HG03442 (cell line): ENCODE results near the gene TIAL1.
"Not testable (repeated sequence)": the region's sequence is repeated elsewhere in the genome, so short reads cannot be mapped to it uniquely, and the experiment has no call there.

Experiments used
- ATAC-seq: cut with Tn5 transposase; IDR thresholded peaks from one replicate; pipeline ENCODE4 v1.9.1; 2021; ENCODE audit warnings: mild to moderate bottlenecking, moderate library complexity; ENCODE audit not compliant: unreplicated experiment

Gene TIAL1

GRCh38 chr10:119533473-119533872, 63.3 kb downstream of the TIAL1 start:
- ATAC-seq, result no peak

GRCh38 chr10:119532791-119533190, 64.0 kb downstream of the TIAL1 start:
- not testable (repeated sequence) for ATAC-seq

- not testable (repeated sequence) for ATAC-seq
Observed at GRCh38 chr10:119532251-119532650, 64.5 kb downstream of the TIAL1 start.

GRCh38 chr10:119531067-119531466, 65.7 kb downstream of the TIAL1 start:
- no peak for ATAC-seq

- not testable (repeated sequence) for ATAC-seq
Observed at GRCh38 chr10:119528663-119529237, 68.0 kb downstream of the TIAL1 start.

GRCh38 chr10:119526621-119527592, 69.9 kb downstream of the TIAL1 start:
- no peak for ATAC-seq

- no peak for ATAC-seq
Observed at GRCh38 chr10:119526149-119526548, 70.6 kb downstream of the TIAL1 start.

- no peak for ATAC-seq
Observed at GRCh38 chr10:119525116-119525515, 71.6 kb downstream of the TIAL1 start.

GRCh38 chr10:119524720-119525070, 72.1 kb downstream of the TIAL1 start:
- no peak for ATAC-seq

- ATAC-seq, result no peak
Observed at GRCh38 chr10:119523895-119524719, 72.7 kb downstream of the TIAL1 start.
